Activated gamma-delta T cell (primary cell): ENCODE results near the gene CYP46A1.
"Not testable (repeated sequence)": the region's sequence is repeated elsewhere in the genome, so short reads cannot be mapped to it uniquely, and the experiment has no call there.

Experiments
- DNase-seq: peaks from one replicate; lab custom pipeline; 2025; lab: John Stamatoyannopoulos, UW

The CYP46A1 gene

GRCh38 chr14:99657645-99658155, 26.4 kb upstream of the CYP46A1 start:
- no peak for DNase-seq

GRCh38 chr14:99658218-99658845, 25.8 kb upstream of the CYP46A1 start:
- no peak for DNase-seq

- DNase-seq: no peak
Observed at GRCh38 chr14:99659333-99659741, 24.8 kb upstream of the CYP46A1 start.

GRCh38 chr14:99660006-99660566, 24.0 kb upstream of the CYP46A1 start:
- DNase-seq: no peak

- no peak for DNase-seq
Observed at GRCh38 chr14:99660794-99661193, 23.3 kb upstream of the CYP46A1 start.

DNA sequence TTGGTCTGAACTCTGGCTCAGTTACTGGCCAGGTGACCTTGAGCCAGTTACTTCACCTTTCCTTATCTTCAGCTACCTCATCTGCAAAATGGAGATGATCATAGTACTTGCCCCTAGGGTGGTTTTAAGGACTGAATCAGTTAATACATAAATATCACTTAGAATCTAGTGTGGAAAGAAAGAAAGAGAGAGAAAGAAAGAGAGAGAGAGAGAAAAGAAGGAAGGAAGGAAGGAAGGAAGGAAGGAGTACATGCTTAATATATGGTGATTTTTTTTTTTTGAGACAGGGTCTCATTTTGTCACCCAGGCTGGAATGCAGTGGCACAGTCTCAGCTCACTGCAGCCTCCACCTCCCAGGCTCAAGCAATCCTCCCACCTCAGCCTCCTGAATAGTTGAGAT, 22.9 kb upstream of the CYP46A1 start:
- DNase-seq: not testable (repeated sequence)

DNA sequence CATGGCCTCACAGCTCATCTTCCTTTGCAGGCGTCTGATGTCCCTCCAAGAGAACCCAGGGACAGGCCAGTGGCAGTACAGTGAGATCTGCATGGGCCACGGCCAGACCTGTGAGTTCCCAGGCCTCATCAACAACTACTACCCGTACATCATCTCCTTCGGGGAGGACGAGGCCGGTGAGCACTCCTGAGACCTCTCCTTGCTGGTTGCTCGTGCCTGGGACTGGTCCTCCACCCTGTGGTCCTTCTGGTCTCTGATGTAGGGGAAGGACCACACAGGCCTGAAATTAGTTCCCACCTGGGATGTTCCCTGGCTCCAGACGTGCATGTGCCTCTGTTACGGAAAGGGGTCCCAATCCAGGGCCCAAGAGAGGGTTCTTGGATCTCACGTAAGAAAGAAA, 21.3 kb upstream of the CYP46A1 start:
- no peak for DNase-seq

DNA sequence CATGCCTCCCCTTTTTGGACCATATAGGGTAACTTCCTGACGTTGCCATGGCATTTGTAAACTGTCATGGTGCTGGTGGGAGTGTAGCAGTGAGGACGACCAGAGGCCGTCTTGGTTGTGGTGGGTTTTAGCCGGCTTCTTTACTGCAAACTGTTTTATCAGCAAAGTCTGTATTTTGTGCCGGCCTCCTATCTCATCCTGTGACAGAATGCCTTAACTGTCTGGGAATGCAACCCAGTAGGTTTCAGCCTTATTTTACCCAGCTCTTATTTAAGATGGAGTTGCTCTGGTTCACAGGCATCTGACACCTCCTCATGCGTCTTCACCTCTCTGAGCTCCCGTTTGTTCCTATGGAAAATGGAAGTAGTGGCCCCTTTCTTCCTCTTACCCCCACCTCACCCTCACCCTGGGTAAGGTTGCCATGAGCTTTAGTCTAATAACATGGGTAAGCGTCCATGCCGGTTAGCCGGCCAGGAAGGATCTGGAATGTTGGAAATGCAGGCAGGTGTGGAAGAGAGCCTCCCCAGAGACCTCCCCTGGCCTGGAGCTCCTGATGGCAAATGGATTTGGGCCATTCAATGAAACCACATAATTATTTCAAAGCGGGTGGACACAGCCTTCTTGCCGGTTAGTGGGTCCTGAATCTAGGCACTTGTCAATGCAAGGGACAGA, 20.6 kb upstream of the CYP46A1 start:
- DNase-seq: no peak

DNA sequence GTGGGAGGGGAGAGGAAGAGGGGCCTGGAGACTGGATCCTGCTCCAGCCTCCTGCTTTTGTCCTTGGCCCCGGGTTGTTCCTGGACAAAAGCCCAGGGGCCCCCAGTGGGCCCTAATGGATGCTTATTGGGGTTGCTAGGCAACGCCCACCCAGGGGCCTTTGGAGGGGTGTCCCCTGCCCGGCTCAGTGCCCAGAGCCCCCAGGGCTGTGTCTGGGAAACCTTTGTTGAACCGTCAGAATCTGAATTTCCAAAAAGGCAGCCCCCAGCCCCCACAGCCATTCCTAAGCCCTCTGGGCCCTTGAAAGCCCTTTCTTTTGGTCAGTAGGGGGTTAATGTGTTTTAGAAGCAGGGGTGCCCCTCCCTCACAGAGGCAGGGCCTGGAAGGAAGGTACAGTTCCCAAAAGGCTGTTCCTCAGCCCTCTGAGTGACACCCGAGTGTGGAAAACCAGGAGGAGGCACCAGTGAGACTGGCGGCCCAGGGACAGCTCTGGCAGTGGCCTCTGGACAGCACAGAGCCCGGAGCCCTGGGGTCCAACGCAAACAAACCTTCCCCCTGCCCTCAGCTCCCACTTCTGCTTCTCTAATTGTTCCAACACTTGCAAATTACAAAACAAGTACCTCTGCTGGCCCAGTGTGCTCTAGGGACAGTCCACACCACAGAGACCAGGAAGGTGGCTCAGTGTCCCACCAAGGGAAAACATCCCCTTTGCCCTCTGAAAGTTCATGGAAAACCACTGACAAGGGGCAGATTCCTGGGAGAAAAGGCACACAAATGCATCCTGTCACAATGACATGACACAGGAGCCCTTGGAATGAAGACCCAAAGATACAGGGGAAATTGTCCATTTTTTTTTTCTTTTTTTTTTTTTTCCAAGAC, 19.8 kb upstream of the CYP46A1 start:
- no peak for DNase-seq

DNA sequence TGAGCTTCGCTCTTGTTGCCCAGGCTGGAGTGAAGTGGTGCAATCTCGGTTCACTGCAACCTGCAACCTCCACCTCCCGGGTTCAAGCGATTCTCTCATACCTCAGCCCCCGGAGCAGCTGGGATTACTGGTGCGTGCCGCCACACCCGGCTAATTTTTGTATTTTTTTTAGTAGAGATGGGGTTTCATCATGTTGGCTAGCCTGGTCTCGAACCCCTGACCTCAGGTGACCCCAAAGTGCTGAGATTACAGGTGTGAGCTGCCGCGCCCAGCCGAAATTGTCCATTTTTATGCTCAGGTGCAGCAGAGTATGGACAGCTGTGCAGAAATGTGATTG, 19.2 kb upstream of the CYP46A1 start:
- no peak for DNase-seq

- no peak for DNase-seq
Observed at GRCh38 chr14:99666533-99666932, 17.6 kb upstream of the CYP46A1 start.

DNA sequence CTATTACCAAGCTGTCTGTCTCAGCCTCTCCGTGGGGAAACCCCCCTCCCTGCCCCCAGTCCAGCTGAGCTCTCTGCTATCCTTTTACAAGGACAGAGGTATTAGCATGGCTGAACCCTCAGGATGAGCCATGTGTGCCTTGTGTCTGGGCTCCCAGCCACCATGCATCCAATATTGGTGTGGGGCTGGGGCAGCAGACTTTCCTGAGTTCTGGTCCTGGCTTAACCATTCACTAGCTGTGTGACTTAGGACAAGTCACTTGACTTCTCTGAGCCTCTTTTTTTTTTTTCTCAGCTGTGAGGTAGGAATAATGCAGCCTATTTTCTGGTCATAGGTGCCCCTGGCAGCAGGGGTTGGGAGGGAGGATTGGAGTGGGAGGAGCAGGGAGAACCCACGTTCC, 17.1 kb upstream of the CYP46A1 start:
- no peak for DNase-seq

DNA sequence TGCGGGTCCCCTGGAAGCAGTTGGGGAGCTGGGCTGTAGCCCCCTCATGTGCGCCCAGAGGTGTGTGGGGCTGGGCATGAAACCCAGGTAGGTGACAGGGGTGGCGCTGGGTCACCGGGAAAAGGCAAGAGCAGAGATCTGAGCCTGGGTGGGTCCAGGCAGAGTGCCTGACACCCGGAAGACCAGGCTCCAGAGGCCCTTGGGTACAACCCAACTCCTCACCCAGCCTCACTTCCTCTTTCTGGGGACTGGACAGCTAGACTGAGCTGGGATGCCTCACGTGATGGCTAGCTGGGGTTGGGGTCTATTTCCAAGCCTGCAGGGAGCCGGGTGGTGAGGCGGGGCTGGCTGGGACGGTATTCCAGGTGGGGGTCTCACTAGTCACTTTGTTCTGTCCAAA, 16.3 kb upstream of the CYP46A1 start:
- no peak for DNase-seq

DNA sequence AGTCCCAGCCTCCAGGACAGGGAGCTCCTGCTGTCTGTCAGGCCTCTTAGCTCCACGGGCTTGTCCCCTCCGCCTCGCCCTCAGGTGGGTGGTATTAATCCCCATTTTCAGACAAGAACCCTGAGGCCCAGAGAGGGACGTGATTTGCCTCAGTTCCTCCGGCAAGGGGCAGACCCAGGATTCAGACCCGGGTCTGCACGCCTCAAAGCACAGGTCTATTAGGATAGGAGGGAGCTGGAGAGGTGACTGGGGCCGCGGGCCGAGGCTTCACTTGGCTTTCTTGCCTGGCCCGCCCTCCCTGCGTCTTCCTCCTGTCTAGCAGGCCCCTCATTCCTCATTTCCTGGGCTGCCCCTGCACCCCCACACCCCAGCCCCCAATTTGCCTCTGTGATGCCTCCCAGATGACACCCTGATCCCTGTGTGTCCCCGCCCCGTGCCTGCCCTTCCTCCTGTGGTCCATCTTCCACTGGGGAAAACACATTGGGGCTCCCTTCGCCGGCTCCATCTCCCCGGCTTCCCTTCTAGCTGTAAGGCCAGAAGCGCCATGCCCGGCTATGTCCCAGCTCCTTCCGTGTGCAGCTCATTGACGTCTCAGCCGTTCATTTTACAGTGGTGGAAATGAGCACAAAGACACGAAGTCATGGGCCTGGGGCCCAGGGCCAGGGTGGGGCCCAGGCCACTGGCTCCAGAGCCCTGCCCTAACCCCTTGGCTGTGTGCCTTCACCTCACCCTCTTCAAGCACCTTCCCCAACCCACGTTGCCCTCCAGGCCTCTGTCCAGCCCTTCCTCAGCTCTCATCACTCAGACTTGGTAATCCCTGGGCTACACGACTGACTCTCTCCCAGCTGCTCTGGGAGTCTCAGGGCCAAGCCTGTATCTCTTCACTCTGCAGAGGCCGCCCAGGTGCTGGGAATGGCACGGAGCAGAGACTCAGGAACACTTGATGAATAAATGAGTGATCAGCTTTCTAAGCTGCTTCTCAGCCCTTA, 15.5 kb upstream of the CYP46A1 start:
- no peak for DNase-seq

- no peak for DNase-seq
Observed at GRCh38 chr14:99670361-99671234, 13.5 kb upstream of the CYP46A1 start.

DNA sequence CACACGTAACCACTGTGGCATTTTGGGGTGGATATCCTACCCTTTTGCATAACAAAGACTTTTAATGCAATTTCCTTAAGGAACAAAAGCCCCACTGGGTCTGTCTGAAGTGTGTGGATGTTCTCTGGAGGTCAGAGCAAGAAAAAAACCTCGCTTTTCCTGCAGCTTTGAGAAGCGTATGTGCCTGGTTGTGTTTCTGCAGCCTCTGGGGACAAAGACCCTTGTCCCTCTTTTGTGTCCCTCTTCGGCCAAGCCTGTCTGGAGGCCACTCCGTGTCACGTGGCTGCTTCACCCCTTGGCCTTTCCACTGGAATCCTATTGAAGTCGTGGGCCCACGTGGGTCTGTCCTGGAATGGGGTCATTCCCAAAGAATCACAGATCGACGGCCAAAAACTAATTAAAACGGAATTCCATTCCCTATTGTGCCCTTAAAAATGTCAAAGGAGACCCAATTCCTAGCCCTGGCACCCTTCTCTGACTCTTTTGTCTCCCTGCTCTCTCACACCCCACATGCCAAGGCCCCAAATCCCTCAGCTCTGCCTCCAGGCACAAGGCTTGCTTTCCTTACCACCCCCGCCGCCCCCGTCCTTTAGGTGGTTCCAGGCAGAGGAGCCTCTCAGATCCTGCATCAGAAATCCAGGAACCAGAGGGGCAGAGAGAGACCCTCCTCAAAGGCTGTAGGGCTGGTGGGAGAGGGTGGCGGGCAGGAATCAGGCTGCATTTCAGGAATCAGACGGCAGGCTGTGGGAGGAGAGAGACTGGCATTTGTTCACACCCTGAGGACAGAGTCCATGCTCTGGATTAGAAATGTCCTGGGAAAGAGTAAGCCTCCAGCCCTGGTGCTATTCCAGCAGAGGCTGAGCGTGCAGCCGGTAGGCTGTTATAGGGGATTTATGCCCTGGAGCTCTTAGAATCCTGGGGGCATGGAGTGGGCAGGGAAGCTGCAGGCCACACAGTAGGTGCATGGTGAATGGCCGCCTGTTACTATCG, 12.6 kb upstream of the CYP46A1 start:
- DNase-seq: no peak

GRCh38 chr14:99672506-99673304, 11.4 kb upstream of the CYP46A1 start:
- no peak for DNase-seq
